Fibroblast of lung (primary cell): ENCODE measurements around the gene POU2F1. TPM values are rescaled to one million over a fixed set of nuclear protein-coding genes. Genes with fewer than 3 reads are reported as not detected.

Source experiments
- DNase-seq, 2 donors: peaks; one replicate each; pipeline versions ENCODE4 v3.0.0 to v3.0.0-alpha.2; 2010; ENCODE audit warnings: low read depth in 2 of 2
- H2AFZ ChIP-seq: 2 replicates; pipeline ENCODE4 v1.5.1; 2012; ENCODE audit warnings: low read length, control low read depth, inconsistent platforms
- H3K27ac ChIP-seq: 2 replicates; pipeline ENCODE4 v1.5.1; 2011; ENCODE audit warnings: low read length, control low read depth; ENCODE audit not compliant: insufficient read depth
- H3K27me3 ChIP-seq: 2 replicates; pipeline ENCODE4 v1.5.1; 2011; ENCODE audit warnings: mild to moderate bottlenecking, low read length; ENCODE audit not compliant: control insufficient read depth, insufficient read depth
- H3K36me3 ChIP-seq: 2 replicates; pipeline ENCODE4 v1.5.1; 2011; ENCODE audit warnings: low read length; ENCODE audit not compliant: control insufficient read depth, insufficient read depth
- H3K4me1 ChIP-seq: 2 replicates; pipeline ENCODE4 v1.5.1; 2011; ENCODE audit warnings: low read length; ENCODE audit not compliant: control insufficient read depth, insufficient read depth; ENCODE audit errors: extremely low read depth
- H3K4me2 ChIP-seq: 2 replicates; pipeline ENCODE4 v1.5.1; 2011; ENCODE audit warnings: low read length, control low read depth; ENCODE audit not compliant: insufficient read depth; ENCODE audit errors: extremely low read depth
- H3K4me3 ChIP-seq, 4 experiments: fragments of 200-600 bp in 1 of 4; sonication (generic) in 1 of 4; replicated peaks in 1 of 4; 2 replicates each; pipeline ENCODE4 v1.5.1; 2011 to 2016; ENCODE audit warnings: low read length in 4 of 4, low read depth in 3 of 4, mild to moderate bottlenecking in 3 of 4, control low read depth in 2 of 4, inconsistent platforms in 1 of 4, mixed read lengths in 1 of 4; ENCODE audit not compliant: insufficient read depth in 1 of 4; ENCODE audit errors: control extremely low read depth in 1 of 4
- H3K79me2 ChIP-seq: 2 replicates; pipeline ENCODE4 v1.5.1; 2012; ENCODE audit warnings: mild to moderate bottlenecking, low read length, inconsistent platforms; ENCODE audit not compliant: control insufficient read depth, insufficient read depth
- H3K9ac ChIP-seq: 2 replicates; pipeline ENCODE4 v1.5.1; 2011; ENCODE audit warnings: mild to moderate bottlenecking, low read length, control low read depth; ENCODE audit not compliant: insufficient read depth
- H3K9me3 ChIP-seq: 2 replicates; pipeline ENCODE4 v1.5.1; 2012; ENCODE audit warnings: low read depth, low read length; ENCODE audit not compliant: control insufficient read depth, insufficient read depth
- H4K20me1 ChIP-seq: 2 replicates; pipeline ENCODE4 v1.5.1; 2011; ENCODE audit warnings: low read length; ENCODE audit not compliant: control insufficient read depth, insufficient read depth; ENCODE audit errors: extremely low read depth
- CTCF ChIP-seq, 2 donors: IDR thresholded peaks in 1 of 2; conservative IDR thresholded peaks in 1 of 2; 1 replicate in 1 of 2; 2 replicates in 1 of 2; pipeline ENCODE4 v1.5.1; 2011 to 2012; ENCODE audit warnings: low read length in 2 of 2, control low read depth in 1 of 2, inconsistent platforms in 1 of 2, low read depth in 1 of 2, mild to moderate bottlenecking in 1 of 2
- EZH2 ChIP-seq: IDR thresholded peaks from 2 replicates; pipeline ENCODE4 v1.5.1; 2012; ENCODE audit warnings: low read length, control low read depth, mild to moderate bottlenecking; ENCODE audit errors: missing control alignments
- polyA plus RNA-seq, 2 donors: library from polyadenylated mRNA; depleted of rRNA in 1 of 2; stranded (reverse) in 1 of 2; unstranded in 1 of 2; fragments of >200 nt; gene quantifications; 2 replicates each; pipeline ENCODE4 v1.2.1, GENCODE V29; 2011 to 2012; ENCODE audit warnings: missing spikeins in 1 of 2
- total RNA-seq: library from RNA; depleted of rRNA; stranded (reverse); fragments of >200 nt; gene quantifications from 2 replicates; pipeline ENCODE4 v1.2.1, GENCODE V29; 2014

POU2F1 gene
- total and polyA plus RNA-seq, 2 donors (not counting 1 experiment from before 2014, with no cell fraction given): 3.5 to 4.3 TPM

DNA sequence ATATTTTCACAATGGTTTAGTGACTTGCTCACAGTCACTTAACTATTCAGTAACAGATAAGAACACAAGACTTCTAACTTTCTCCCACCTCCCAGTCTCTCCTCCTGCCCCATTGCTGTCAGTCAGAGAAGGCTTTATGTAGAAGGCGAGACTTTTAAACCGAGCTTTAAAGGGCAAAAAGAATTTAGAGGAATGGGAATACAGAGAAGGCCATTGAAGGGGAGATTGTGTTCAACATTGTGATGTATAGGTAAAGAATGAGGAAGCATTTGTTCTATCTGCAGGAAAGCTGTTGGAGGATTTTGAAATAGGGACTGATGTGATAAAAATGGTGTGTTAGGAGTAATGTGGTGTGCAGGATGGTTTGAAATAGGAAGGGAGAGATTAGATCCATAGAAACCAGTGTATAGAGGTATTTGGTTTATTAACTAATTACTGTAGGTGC lies 7.3 kb downstream of the POU2F1 start:
- H2AFZ ChIP-seq: no peak overlapping the region
- no peaks in the 10 kb centered on the region for H4K20me1 ChIP-seq
- H3K36me3 ChIP-seq: no peaks in the 10 kb centered on the region
- H3K4me2 ChIP-seq: no peak overlapping the region
- H3K27ac ChIP-seq: no peak overlapping the region
- TF ChIP-seq CTCF (conservative IDR thresholded peaks at IDR 0.05 in 1 of 2, IDR thresholded peaks at IDR 0.05 in 1 of 2; ENCODE audit: low read depth in 1 of 2, low read length in 2 of 2) (no peak), EZH2 (no peak)
- no peaks in the 10 kb centered on the region for H3K27me3 ChIP-seq
- H3K4me3 ChIP-seq: no peak overlapping the region
- peaks cover 22% of the 10 kb centered on the region for H3K79me2 ChIP-seq
- no peaks in the 10 kb centered on the region for H3K9me3 ChIP-seq
- H3K4me1 ChIP-seq: no peaks in the 10 kb centered on the region
- DNase-seq: no peak
- H3K9ac ChIP-seq: no peak overlapping the region

DNA sequence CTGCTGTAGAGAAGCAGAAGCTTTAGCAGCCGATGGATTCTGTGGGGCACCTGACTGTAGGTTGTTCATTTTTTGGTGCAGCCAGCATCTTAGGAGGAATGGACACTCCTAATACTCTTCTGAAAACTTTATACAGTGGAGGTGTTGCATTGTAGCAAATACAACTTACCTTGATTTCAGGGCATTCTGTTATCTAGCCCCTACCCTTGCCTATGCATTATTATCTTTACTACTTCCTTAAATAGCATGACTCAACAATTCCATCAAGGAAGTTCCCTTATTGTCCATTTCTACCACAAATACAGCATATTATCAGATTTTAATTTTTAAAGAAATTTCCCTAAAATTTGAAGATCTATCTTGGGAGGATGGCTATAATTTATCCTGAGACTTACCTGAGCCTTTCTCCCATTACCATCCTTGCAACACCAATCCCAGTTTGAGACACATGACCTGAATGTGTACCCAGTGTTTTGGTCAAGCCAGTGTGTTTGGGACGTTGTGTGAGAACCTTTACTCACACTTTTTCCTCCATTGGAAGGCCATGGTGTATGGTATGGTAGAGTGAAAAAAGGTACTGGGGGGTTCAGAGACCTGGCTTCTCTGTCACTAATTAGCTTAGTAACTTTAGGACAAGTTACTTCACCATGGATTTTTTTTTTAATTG lies 9.2 kb downstream of the POU2F1 start:
- DNase-seq: no peak
- no peak overlapping the region for H3K9ac ChIP-seq
- no peaks in the 10 kb centered on the region for H3K4me1 ChIP-seq
- no peaks in the 10 kb centered on the region for H4K20me1 ChIP-seq
- no peak overlapping the region for H3K4me3 ChIP-seq
- H3K36me3 ChIP-seq: no peaks in the 10 kb centered on the region
- H3K27me3 ChIP-seq: no peaks in the 10 kb centered on the region
- H3K9me3 ChIP-seq: no peaks in the 10 kb centered on the region
- H3K27ac ChIP-seq: no peak overlapping the region
- no peak overlapping the region for H3K4me2 ChIP-seq
- no peak overlapping the region for H2AFZ ChIP-seq
- H3K79me2 ChIP-seq: peaks cover 11% of the 10 kb centered on the region
- TF ChIP-seq EZH2: no peak
- TF ChIP-seq CTCF (conservative IDR thresholded peaks at IDR 0.05 in 1 of 2, IDR thresholded peaks at IDR 0.05 in 1 of 2; ENCODE audit: low read depth in 1 of 2, low read length in 2 of 2): no peak

DNA sequence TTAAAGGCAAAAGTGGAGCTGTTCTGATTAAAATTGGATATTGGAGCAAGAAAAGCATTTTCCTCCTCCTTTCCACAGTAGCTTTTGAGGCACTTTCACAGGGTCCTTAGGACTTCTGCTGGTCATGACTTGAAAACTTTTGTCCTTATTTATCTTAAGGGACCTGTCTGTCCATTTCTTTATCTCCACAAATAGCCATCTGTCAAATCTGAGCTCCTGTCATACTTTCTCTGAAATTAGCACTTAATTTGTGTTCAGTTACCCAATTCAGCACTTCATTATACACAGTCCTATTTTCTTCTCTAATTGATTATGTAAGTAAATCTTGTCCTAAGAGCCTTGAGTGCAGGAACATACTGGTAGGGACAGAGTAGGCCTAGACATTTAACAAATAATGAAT lies 9.8 kb downstream of the POU2F1 start:
- H3K27me3 ChIP-seq: no peaks in the 10 kb centered on the region
- no peak for TF ChIP-seq CTCF (conservative IDR thresholded peaks at IDR 0.05 in 1 of 2, IDR thresholded peaks at IDR 0.05 in 1 of 2; ENCODE audit: low read depth in 1 of 2, low read length in 2 of 2)
- TF ChIP-seq EZH2: no peak
- H3K36me3 ChIP-seq: no peaks in the 10 kb centered on the region
- H3K4me3 ChIP-seq: no peak overlapping the region
- H3K9ac ChIP-seq: no peak overlapping the region
- H3K79me2 ChIP-seq: peaks cover 5% of the 10 kb centered on the region
- no peaks in the 10 kb centered on the region for H4K20me1 ChIP-seq
- no peaks in the 10 kb centered on the region for H3K9me3 ChIP-seq
- no peaks in the 10 kb centered on the region for H3K4me1 ChIP-seq
- H2AFZ ChIP-seq: no peak overlapping the region
- no peak overlapping the region for H3K4me2 ChIP-seq
- no peak overlapping the region for H3K27ac ChIP-seq
- no peak for DNase-seq
